HCT116 (cell line): ENCODE measurements around the gene DENND2A.

Experiments used
- CTCF ChIP-seq, 3 experiments: fragments of 200-600 bp in 1 of 3; sonication (generic) in 1 of 3; IDR thresholded peaks in 2 of 3; conservative IDR thresholded peaks in 1 of 3; 2 replicates each; pipeline ENCODE4 v1.5.1; 2012 to 2017; ENCODE audit warnings: low read depth in 2 of 3, low read length in 2 of 3, antibody characterized with exemption in 1 of 3, borderline replicate concordance in 1 of 3, control low read depth in 1 of 3, mild to moderate bottlenecking in 1 of 3, mixed read lengths in 1 of 3, mixed run types in 1 of 3, moderate library complexity in 1 of 3; ENCODE audit not compliant: insufficient read depth in 1 of 3
- JUND ChIP-seq: IDR thresholded peaks from 2 replicates; pipeline ENCODE4 v1.6.1; 2012
- POLR2AphosphoS5 ChIP-seq: IDR thresholded peaks from 2 replicates; pipeline ENCODE4 v1.6.1; 2011; ENCODE audit warnings: mild to moderate bottlenecking, low read depth, low read length, moderate library complexity
- REST ChIP-seq: IDR thresholded peaks from 2 replicates; pipeline ENCODE4 v1.6.1; 2012; ENCODE audit warnings: low read depth

- TF ChIP-seq POLR2AphosphoS5 (no peak), CTCF (IDR thresholded peaks at IDR 0.05 in 2 of 3, conservative IDR thresholded peaks at IDR 0.05 in 1 of 3; ENCODE audit: borderline replicate concordance in 1 of 3, insufficient read depth in 1 of 3, low read depth in 2 of 3, low read length in 2 of 3) (peak in 1 of 3 experiments; percentile 31; a peak in 1 of 6 replicates), REST (no peak), JUND (no peak)
Observed at GRCh38 chr7:140661124-140661523, 20.5 kb upstream of the DENND2A start.
